Fibroblast of lung (primary cell): ENCODE data around the gene TSPAN31. TPM values are rescaled to one million over a fixed set of nuclear protein-coding genes. Genes with fewer than 3 reads are reported as not detected.

Experiments used
- DNase-seq, 2 donors: peaks; one replicate each; pipeline versions ENCODE4 v3.0.0 to v3.0.0-alpha.2; 2010; ENCODE audit warnings: low read depth in 2 of 2
- H2AFZ ChIP-seq: 2 replicates; pipeline ENCODE4 v1.5.1; 2012; ENCODE audit warnings: low read length, control low read depth, inconsistent platforms
- H3K27ac ChIP-seq: 2 replicates; pipeline ENCODE4 v1.5.1; 2011; ENCODE audit warnings: low read length, control low read depth; ENCODE audit not compliant: insufficient read depth
- H3K27me3 ChIP-seq: 2 replicates; pipeline ENCODE4 v1.5.1; 2011; ENCODE audit warnings: mild to moderate bottlenecking, low read length; ENCODE audit not compliant: control insufficient read depth, insufficient read depth
- H3K36me3 ChIP-seq: 2 replicates; pipeline ENCODE4 v1.5.1; 2011; ENCODE audit warnings: low read length; ENCODE audit not compliant: control insufficient read depth, insufficient read depth
- H3K4me1 ChIP-seq: 2 replicates; pipeline ENCODE4 v1.5.1; 2011; ENCODE audit warnings: low read length; ENCODE audit not compliant: control insufficient read depth, insufficient read depth; ENCODE audit errors: extremely low read depth
- H3K4me2 ChIP-seq: 2 replicates; pipeline ENCODE4 v1.5.1; 2011; ENCODE audit warnings: low read length, control low read depth; ENCODE audit not compliant: insufficient read depth; ENCODE audit errors: extremely low read depth
- H3K4me3 ChIP-seq, 4 experiments: fragments of 200-600 bp in 1 of 4; sonication (generic) in 1 of 4; replicated peaks in 1 of 4; 2 replicates each; pipeline ENCODE4 v1.5.1; 2011 to 2016; ENCODE audit warnings: low read length in 4 of 4, low read depth in 3 of 4, mild to moderate bottlenecking in 3 of 4, control low read depth in 2 of 4, inconsistent platforms in 1 of 4, mixed read lengths in 1 of 4; ENCODE audit not compliant: insufficient read depth in 1 of 4; ENCODE audit errors: control extremely low read depth in 1 of 4
- H3K79me2 ChIP-seq: 2 replicates; pipeline ENCODE4 v1.5.1; 2012; ENCODE audit warnings: mild to moderate bottlenecking, low read length, inconsistent platforms; ENCODE audit not compliant: control insufficient read depth, insufficient read depth
- H3K9ac ChIP-seq: 2 replicates; pipeline ENCODE4 v1.5.1; 2011; ENCODE audit warnings: mild to moderate bottlenecking, low read length, control low read depth; ENCODE audit not compliant: insufficient read depth
- H3K9me3 ChIP-seq: 2 replicates; pipeline ENCODE4 v1.5.1; 2012; ENCODE audit warnings: low read depth, low read length; ENCODE audit not compliant: control insufficient read depth, insufficient read depth
- H4K20me1 ChIP-seq: 2 replicates; pipeline ENCODE4 v1.5.1; 2011; ENCODE audit warnings: low read length; ENCODE audit not compliant: control insufficient read depth, insufficient read depth; ENCODE audit errors: extremely low read depth
- CTCF ChIP-seq, 2 donors: IDR thresholded peaks in 1 of 2; conservative IDR thresholded peaks in 1 of 2; 1 replicate in 1 of 2; 2 replicates in 1 of 2; pipeline ENCODE4 v1.5.1; 2011 to 2012; ENCODE audit warnings: low read length in 2 of 2, control low read depth in 1 of 2, inconsistent platforms in 1 of 2, low read depth in 1 of 2, mild to moderate bottlenecking in 1 of 2
- EZH2 ChIP-seq: IDR thresholded peaks from 2 replicates; pipeline ENCODE4 v1.5.1; 2012; ENCODE audit warnings: low read length, control low read depth, mild to moderate bottlenecking; ENCODE audit errors: missing control alignments
- polyA plus RNA-seq, 2 donors: library from polyadenylated mRNA; depleted of rRNA in 1 of 2; stranded (reverse) in 1 of 2; unstranded in 1 of 2; fragments of >200 nt; gene quantifications; 2 replicates each; pipeline ENCODE4 v1.2.1, GENCODE V29; 2011 to 2012; ENCODE audit warnings: missing spikeins in 1 of 2
- total RNA-seq: library from RNA; depleted of rRNA; stranded (reverse); fragments of >200 nt; gene quantifications from 2 replicates; pipeline ENCODE4 v1.2.1, GENCODE V29; 2014

Gene TSPAN31
- total and polyA plus RNA-seq, 2 donors (not counting 1 experiment from before 2014, with no cell fraction given) = 53.6 to 99.6 TPM

GRCh38 chr12:57766464-57767304 lies 21.8 kb downstream of the TSPAN31 start, which contains the start of gene CYP27B1:
CYP27B1 (minus strand) TSS chr12:57767078; CDS start chr12:57767041, 37 bp downstream.
- Histone ChIP-seq H3K27ac (no peak within 1 kb of the TSS), H3K4me1 (peaks cover 20% of the 10 kb centered on the region), H3K4me3 (peak within 1 kb of the TSS; percentile 21 to 50 (median 38)), H3K79me2 (peaks cover 5% of the 10 kb centered on the region), H2AFZ (no peak within 1 kb of the TSS), H3K36me3 (peaks cover 11% of the 10 kb centered on the region), H4K20me1 (no peaks in the 10 kb centered on the region), H3K9me3 (no peaks in the 10 kb centered on the region), H3K4me2 (peak within 1 kb of the TSS; percentile 81), H3K27me3 (peaks cover 29% of the 10 kb centered on the region), H3K9ac (no peak within 1 kb of the TSS)
- DNase-seq = peak; percentile 33
- TF ChIP-seq CTCF (conservative IDR thresholded peaks at IDR 0.05 in 1 of 2, IDR thresholded peaks at IDR 0.05 in 1 of 2; ENCODE audit: low read depth in 1 of 2, low read length in 2 of 2) (no peak), EZH2 (no peak)

GRCh38 chr12:57767305-57767698 lies 22.5 kb downstream of the TSPAN31 start:
- H3K9ac ChIP-seq = no peak overlapping the region
- H3K4me2 ChIP-seq = no peak overlapping the region
- peaks cover 29% of the 10 kb centered on the region for H3K27me3 ChIP-seq
- no peak overlapping the region for H3K27ac ChIP-seq
- peaks cover 20% of the 10 kb centered on the region for H3K4me1 ChIP-seq
- no peak for DNase-seq
- H4K20me1 ChIP-seq = no peaks in the 10 kb centered on the region
- TF ChIP-seq CTCF (conservative IDR thresholded peaks at IDR 0.05 in 1 of 2, IDR thresholded peaks at IDR 0.05 in 1 of 2; ENCODE audit: low read depth in 1 of 2, low read length in 2 of 2) = no peak
- no peak for TF ChIP-seq EZH2
- H3K36me3 ChIP-seq = peaks cover 11% of the 10 kb centered on the region
- H3K9me3 ChIP-seq = no peaks in the 10 kb centered on the region
- no peak overlapping the region for H3K4me3 ChIP-seq
- H2AFZ ChIP-seq = no peak overlapping the region
- H3K79me2 ChIP-seq = peaks cover 5% of the 10 kb centered on the region

GRCh38 chr12:57767876-57768275 lies 23.0 kb downstream of the TSPAN31 start:
- Histone ChIP-seq H3K79me2 (peaks cover 5% of the 10 kb centered on the region), H3K36me3 (peaks cover 11% of the 10 kb centered on the region), H3K27me3 (peaks cover 29% of the 10 kb centered on the region), H4K20me1 (no peaks in the 10 kb centered on the region), H3K4me1 (peaks cover 20% of the 10 kb centered on the region), H3K9me3 (no peaks in the 10 kb centered on the region), H2AFZ (no peak overlapping the region), H3K4me2 (no peak overlapping the region), H3K9ac (no peak overlapping the region), H3K4me3 (no peak overlapping the region), H3K27ac (no peak overlapping the region)
- TF ChIP-seq EZH2 (no peak), CTCF (conservative IDR thresholded peaks at IDR 0.05 in 1 of 2, IDR thresholded peaks at IDR 0.05 in 1 of 2; ENCODE audit: low read depth in 1 of 2, low read length in 2 of 2) (no peak)
- no peak for DNase-seq
